WTC11 (cell line): ENCODE results near the gene HARS2. TPM values are rescaled to one million over a fixed set of nuclear protein-coding genes. Genes with fewer than 3 reads are reported as not detected.

Source experiments
- ATAC-seq: fragments of 200-7000 bp; cut with Tn5 transposase; 2 replicates; pipeline ENCODE4 v1.10.0; 2021; ENCODE audit warnings: mild to moderate bottlenecking, moderate library complexity
- CTCF ChIA-PET: fragments of 300-600 bp; sonication (Branson Sonifier 250); formaldehyde crosslinking; loops from one replicate; lab custom pipeline; 2021; ENCODE audit warnings: antibody characterized with exemption; lab: Charles Lee
- POLR2A ChIA-PET: fragments of 350-600 bp; sonication (Branson Sonifier 250); formaldehyde crosslinking; loops from one replicate; lab custom pipeline; 2021; ENCODE audit warnings: antibody characterized with exemption; lab: Charles Lee
- DNase-seq: peaks from one replicate; pipeline ENCODE4 v3.0.0; 2021; ENCODE audit warnings: low spot score
- H3K27ac Mint-ChIP-seq: 2 replicates; pipeline ENCODE4 v1.8.0; 2021; ENCODE audit warnings: mixed read lengths
- H3K27me3 Mint-ChIP-seq: 2 replicates; pipeline ENCODE4 v1.8.0; 2021; ENCODE audit warnings: low read depth, mild to moderate bottlenecking, moderate library complexity, mixed read lengths
- H3K36me3 Mint-ChIP-seq: 2 replicates; pipeline ENCODE4 v1.8.0; 2021; ENCODE audit warnings: mixed read lengths
- H3K4me1 Mint-ChIP-seq: 2 replicates; pipeline ENCODE4 v1.8.0; 2022; ENCODE audit warnings: mixed read lengths
- H3K4me3 Mint-ChIP-seq: 2 replicates; pipeline ENCODE4 v1.8.0; 2021; ENCODE audit warnings: mild to moderate bottlenecking, moderate library complexity, mixed read lengths
- H3K9me3 Mint-ChIP-seq: 2 replicates; pipeline ENCODE4 v1.8.0; 2021; ENCODE audit warnings: mixed read lengths
- CBFB ChIP-seq: sonication (generic); formaldehyde crosslinking; IDR thresholded peaks from 2 replicates; pipeline ENCODE4 v1.8.1; 2022; ENCODE audit warnings: mild to moderate bottlenecking, low read depth, missing genetic modification reagents
- ELF4 ChIP-seq: sonication (generic); formaldehyde crosslinking; IDR thresholded peaks from 2 replicates; pipeline ENCODE4 v1.8.1; 2022; ENCODE audit warnings: low read depth, mild to moderate bottlenecking, moderate library complexity, missing genetic modification reagents
- FOXK1 ChIP-seq: sonication (generic); formaldehyde crosslinking; IDR thresholded peaks from 2 replicates; pipeline ENCODE4 v1.8.0; 2022; ENCODE audit warnings: mild to moderate bottlenecking, moderate library complexity, missing genetic modification reagents
- GRHL2 ChIP-seq: fragments of 250-450 bp; sonication (Bioruptor Pico); IDR thresholded peaks from 2 replicates; pipeline ENCODE4 v1.8.0; 2022; ENCODE audit warnings: mild to moderate bottlenecking, moderate library complexity; ENCODE audit not compliant: insufficient replicate concordance, severe bottlenecking
- RELA ChIP-seq: sonication (generic); formaldehyde crosslinking; IDR thresholded peaks from 2 replicates; pipeline ENCODE4 v1.8.1; 2022; ENCODE audit warnings: missing genetic modification reagents, mild to moderate bottlenecking, borderline replicate concordance
- TP53 ChIP-seq: sonication (generic); formaldehyde crosslinking; IDR thresholded peaks from 2 replicates; pipeline ENCODE4 v1.8.1; 2023; ENCODE audit warnings: mild to moderate bottlenecking, missing genetic modification reagents
- ZNF671 ChIP-seq: fragments of 250-450 bp; sonication (Bioruptor Pico); IDR thresholded peaks from 2 replicates; pipeline ENCODE4 v1.8.0; 2021; ENCODE audit warnings: mild to moderate bottlenecking
- total RNA-seq: library from RNA; stranded (reverse); gene quantifications from 3 replicates; pipeline ENCODE4 v1.2.3, GENCODE V29; 2021
- TF ChIP-seq, protein P1 (sequence below): sonication (generic); formaldehyde crosslinking; IDR thresholded peaks from 2 replicates; pipeline ENCODE4 v1.8.1; 2023; ENCODE audit warnings: mild to moderate bottlenecking, missing genetic modification reagents, moderate library complexity
- TF ChIP-seq, protein P2 (sequence below): fragments of 250-450 bp; sonication (Bioruptor Pico); IDR thresholded peaks from 2 replicates; pipeline ENCODE4 v1.9.0; 2021; ENCODE audit warnings: mild to moderate bottlenecking
- TF ChIP-seq, protein P3 (sequence below): sonication (generic); formaldehyde crosslinking; IDR thresholded peaks from 2 replicates; pipeline ENCODE4 v1.8.0; 2023; ENCODE audit warnings: mild to moderate bottlenecking, missing genetic modification reagents
- TF ChIP-seq, protein P4 (sequence below): sonication (generic); formaldehyde crosslinking; IDR thresholded peaks from 2 replicates; pipeline ENCODE4 v1.8.0; 2022; ENCODE audit warnings: mild to moderate bottlenecking, missing genetic modification reagents
- TF ChIP-seq, protein P5 (sequence below): sonication (generic); formaldehyde crosslinking; IDR thresholded peaks from 2 replicates; pipeline ENCODE4 v1.8.1; 2023; ENCODE audit warnings: mild to moderate bottlenecking, missing genetic modification reagents, borderline replicate concordance

Gene HARS2
- total RNA-seq, 1 experiment from 2014 or later: 28.9 TPM

DNA sequence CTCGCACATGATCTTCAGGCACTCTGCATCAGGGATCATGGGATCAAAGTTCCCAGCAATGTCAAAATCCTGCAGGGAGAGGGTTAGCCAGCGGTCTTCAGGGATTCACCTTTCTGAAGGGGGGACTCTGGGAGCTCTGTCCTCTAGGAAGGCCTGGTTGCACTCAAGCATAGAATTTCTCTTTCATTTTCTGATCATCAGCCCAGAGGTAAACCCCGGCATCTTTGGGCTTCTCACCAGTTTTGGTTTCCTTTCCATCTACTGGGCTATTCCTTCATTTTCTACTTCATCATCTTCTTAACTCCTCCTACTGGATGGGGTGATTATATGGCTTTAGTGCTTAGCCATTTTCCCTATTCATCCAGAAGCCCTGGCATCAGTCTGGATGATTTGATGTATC, 13.3 kb upstream of the HARS2 start (continued):
- TF ChIP-seq, protein P1, sequence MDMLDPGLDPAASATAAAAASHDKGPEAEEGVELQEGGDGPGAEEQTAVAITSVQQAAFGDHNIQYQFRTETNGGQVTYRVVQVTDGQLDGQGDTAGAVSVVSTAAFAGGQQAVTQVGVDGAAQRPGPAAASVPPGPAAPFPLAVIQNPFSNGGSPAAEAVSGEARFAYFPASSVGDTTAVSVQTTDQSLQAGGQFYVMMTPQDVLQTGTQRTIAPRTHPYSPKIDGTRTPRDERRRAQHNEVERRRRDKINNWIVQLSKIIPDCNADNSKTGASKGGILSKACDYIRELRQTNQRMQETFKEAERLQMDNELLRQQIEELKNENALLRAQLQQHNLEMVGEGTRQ (CRISPR knock-in tag): no peak

DNA sequence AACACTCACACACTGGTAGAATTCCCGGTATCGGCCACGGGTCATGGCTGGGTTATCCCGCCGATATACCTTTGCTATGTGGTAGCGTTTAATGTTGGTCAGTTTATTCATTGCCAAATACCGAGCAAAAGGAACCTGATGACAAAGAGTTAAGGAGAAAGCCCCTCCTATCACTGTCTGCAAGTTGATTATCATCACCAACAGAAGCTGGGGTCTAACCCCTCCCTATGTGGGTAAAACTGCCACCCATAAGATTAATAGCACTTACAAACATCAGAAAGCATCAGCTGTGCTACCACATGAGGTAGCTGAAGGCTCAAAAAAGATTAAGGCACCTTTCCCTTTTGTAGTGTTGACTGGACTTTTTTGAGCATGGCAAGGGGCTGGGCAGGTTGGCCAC, 12.3 kb upstream of the HARS2 start:
- TF ChIP-seq RELA (CRISPR knock-in tag): no peak
- TF ChIP-seq ELF4 (CRISPR knock-in tag): no peak
- no peak for TF ChIP-seq ZNF671
- TF ChIP-seq, protein P2, sequence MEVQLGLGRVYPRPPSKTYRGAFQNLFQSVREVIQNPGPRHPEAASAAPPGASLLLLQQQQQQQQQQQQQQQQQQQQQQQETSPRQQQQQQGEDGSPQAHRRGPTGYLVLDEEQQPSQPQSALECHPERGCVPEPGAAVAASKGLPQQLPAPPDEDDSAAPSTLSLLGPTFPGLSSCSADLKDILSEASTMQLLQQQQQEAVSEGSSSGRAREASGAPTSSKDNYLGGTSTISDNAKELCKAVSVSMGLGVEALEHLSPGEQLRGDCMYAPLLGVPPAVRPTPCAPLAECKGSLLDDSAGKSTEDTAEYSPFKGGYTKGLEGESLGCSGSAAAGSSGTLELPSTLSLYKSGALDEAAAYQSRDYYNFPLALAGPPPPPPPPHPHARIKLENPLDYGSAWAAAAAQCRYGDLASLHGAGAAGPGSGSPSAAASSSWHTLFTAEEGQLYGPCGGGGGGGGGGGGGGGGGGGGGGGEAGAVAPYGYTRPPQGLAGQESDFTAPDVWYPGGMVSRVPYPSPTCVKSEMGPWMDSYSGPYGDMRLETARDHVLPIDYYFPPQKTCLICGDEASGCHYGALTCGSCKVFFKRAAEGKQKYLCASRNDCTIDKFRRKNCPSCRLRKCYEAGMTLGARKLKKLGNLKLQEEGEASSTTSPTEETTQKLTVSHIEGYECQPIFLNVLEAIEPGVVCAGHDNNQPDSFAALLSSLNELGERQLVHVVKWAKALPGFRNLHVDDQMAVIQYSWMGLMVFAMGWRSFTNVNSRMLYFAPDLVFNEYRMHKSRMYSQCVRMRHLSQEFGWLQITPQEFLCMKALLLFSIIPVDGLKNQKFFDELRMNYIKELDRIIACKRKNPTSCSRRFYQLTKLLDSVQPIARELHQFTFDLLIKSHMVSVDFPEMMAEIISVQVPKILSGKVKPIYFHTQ (CRISPR knock-in tag): no peak
- TF ChIP-seq GRHL2: no peak
- TF ChIP-seq, protein P3, sequence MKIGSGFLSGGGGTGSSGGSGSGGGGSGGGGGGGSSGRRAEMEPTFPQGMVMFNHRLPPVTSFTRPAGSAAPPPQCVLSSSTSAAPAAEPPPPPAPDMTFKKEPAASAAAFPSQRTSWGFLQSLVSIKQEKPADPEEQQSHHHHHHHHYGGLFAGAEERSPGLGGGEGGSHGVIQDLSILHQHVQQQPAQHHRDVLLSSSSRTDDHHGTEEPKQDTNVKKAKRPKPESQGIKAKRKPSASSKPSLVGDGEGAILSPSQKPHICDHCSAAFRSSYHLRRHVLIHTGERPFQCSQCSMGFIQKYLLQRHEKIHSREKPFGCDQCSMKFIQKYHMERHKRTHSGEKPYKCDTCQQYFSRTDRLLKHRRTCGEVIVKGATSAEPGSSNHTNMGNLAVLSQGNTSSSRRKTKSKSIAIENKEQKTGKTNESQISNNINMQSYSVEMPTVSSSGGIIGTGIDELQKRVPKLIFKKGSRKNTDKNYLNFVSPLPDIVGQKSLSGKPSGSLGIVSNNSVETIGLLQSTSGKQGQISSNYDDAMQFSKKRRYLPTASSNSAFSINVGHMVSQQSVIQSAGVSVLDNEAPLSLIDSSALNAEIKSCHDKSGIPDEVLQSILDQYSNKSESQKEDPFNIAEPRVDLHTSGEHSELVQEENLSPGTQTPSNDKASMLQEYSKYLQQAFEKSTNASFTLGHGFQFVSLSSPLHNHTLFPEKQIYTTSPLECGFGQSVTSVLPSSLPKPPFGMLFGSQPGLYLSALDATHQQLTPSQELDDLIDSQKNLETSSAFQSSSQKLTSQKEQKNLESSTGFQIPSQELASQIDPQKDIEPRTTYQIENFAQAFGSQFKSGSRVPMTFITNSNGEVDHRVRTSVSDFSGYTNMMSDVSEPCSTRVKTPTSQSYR (CRISPR knock-in tag): no peak
- TF ChIP-seq, protein P4, sequence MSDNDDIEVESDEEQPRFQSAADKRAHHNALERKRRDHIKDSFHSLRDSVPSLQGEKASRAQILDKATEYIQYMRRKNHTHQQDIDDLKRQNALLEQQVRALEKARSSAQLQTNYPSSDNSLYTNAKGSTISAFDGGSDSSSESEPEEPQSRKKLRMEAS (CRISPR knock-in tag): no peak
- no peak for TF ChIP-seq FOXK1 (CRISPR knock-in tag)
- TF ChIP-seq TP53 (CRISPR knock-in tag): no peak
- TF ChIP-seq CBFB (CRISPR knock-in tag): no peak
- TF ChIP-seq, protein P5, sequence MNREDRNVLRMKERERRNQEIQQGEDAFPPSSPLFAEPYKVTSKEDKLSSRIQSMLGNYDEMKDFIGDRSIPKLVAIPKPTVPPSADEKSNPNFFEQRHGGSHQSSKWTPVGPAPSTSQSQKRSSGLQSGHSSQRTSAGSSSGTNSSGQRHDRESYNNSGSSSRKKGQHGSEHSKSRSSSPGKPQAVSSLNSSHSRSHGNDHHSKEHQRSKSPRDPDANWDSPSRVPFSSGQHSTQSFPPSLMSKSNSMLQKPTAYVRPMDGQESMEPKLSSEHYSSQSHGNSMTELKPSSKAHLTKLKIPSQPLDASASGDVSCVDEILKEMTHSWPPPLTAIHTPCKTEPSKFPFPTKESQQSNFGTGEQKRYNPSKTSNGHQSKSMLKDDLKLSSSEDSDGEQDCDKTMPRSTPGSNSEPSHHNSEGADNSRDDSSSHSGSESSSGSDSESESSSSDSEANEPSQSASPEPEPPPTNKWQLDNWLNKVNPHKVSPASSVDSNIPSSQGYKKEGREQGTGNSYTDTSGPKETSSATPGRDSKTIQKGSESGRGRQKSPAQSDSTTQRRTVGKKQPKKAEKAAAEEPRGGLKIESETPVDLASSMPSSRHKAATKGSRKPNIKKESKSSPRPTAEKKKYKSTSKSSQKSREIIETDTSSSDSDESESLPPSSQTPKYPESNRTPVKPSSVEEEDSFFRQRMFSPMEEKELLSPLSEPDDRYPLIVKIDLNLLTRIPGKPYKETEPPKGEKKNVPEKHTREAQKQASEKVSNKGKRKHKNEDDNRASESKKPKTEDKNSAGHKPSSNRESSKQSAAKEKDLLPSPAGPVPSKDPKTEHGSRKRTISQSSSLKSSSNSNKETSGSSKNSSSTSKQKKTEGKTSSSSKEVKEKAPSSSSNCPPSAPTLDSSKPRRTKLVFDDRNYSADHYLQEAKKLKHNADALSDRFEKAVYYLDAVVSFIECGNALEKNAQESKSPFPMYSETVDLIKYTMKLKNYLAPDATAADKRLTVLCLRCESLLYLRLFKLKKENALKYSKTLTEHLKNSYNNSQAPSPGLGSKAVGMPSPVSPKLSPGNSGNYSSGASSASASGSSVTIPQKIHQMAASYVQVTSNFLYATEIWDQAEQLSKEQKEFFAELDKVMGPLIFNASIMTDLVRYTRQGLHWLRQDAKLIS (CRISPR knock-in tag): no peak
- ATAC-seq: no peak
- no peaks in the 10 kb centered on the region for H3K9me3 Mint-ChIP-seq
- CTCF ChIA-PET: no interaction called here
- POLR2A ChIA-PET: no interaction called here
- no peak overlapping the region for H3K4me3 Mint-ChIP-seq
- H3K27ac Mint-ChIP-seq: no peak overlapping the region; the same call in 1 of the 2 replicates
- no peaks in the 10 kb centered on the region for H3K27me3 Mint-ChIP-seq
- no peaks in the 10 kb centered on the region for H3K4me1 Mint-ChIP-seq
- DNase-seq: no peak
- H3K36me3 Mint-ChIP-seq: peaks cover 38% of the 10 kb centered on the region
